Loucy (cell line): ENCODE results near the gene MARCHF7.

Source experiments
- EZH2phosphoT487 ChIP-seq: fragments of 200-600 bp; IDR thresholded peaks from 2 replicates; pipeline ENCODE4 v1.6.1; 2018; ENCODE audit warnings: antibody characterized with exemption, mild to moderate bottlenecking, moderate library complexity, borderline replicate concordance
- TF ChIP-seq, protein P1 (sequence below): fragments of 200-600 bp; sonication (generic); conservative IDR thresholded peaks from 2 replicates; pipeline ENCODE4 v1.5.1; 2014; ENCODE audit warnings: mild to moderate bottlenecking, antibody characterized with exemption, low read length

DNA sequence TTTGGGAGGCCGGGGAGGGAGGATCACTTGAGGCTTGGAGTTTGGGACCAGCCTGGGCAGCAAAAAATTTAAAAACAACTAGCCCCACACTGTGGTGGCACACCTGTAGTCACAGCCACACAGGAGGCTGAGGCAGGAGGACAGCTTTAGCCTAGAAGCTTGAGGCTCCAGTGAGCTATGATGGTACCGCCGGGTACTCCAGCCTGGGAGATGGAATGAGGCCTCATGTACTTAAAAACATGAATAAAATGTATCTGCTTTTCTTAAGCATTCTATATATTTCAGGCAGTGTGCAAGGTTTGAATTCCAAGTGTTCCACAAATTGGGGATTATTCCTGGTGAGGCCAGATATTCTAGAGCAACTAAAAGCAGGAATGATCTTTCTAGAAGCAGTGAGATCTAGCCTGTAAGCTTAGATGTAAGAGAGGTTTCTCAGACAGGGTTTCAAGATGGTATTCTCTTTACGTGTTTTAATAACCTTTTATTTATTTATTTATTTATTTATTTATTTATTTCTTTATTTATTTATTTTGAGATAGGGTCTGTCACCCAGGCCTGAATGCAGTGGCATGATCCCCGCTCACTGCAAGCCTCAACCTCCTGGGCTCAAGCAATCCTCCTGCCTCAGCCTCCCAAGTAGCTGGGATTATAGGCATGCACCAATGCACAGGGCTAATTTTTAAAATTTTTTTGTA is 4.1 kb upstream of the MARCHF7 start:
- TF ChIP-seq, protein P1, sequence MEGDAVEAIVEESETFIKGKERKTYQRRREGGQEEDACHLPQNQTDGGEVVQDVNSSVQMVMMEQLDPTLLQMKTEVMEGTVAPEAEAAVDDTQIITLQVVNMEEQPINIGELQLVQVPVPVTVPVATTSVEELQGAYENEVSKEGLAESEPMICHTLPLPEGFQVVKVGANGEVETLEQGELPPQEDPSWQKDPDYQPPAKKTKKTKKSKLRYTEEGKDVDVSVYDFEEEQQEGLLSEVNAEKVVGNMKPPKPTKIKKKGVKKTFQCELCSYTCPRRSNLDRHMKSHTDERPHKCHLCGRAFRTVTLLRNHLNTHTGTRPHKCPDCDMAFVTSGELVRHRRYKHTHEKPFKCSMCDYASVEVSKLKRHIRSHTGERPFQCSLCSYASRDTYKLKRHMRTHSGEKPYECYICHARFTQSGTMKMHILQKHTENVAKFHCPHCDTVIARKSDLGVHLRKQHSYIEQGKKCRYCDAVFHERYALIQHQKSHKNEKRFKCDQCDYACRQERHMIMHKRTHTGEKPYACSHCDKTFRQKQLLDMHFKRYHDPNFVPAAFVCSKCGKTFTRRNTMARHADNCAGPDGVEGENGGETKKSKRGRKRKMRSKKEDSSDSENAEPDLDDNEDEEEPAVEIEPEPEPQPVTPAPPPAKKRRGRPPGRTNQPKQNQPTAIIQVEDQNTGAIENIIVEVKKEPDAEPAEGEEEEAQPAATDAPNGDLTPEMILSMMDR: no peak
- TF ChIP-seq EZH2phosphoT487: no peak
